Naive thymus-derived CD4-positive, alpha-beta T cell (primary cell): ENCODE results near the gene GPR161. TPM values are rescaled to one million over a fixed set of nuclear protein-coding genes. Genes with fewer than 3 reads are reported as not detected.

Experiments
- ATAC-seq: fragments of 150-1000 bp; cut with Tn5 transposase; 2 replicates; pipeline ENCODE4 v1.10.0; 2021; ENCODE audit warnings: mild to moderate bottlenecking, moderate library complexity
- CTCF ChIA-PET: fragments of 350-600 bp; sonication (Branson Sonifier 250); formaldehyde crosslinking; loops from one replicate; lab custom pipeline; 2021; ENCODE audit warnings: antibody characterized with exemption; lab: Charles Lee
- POLR2A ChIA-PET: fragments of 350-600 bp; sonication (Branson Sonifier 250); formaldehyde crosslinking; loops from one replicate; lab custom pipeline; 2021; ENCODE audit warnings: antibody characterized with exemption, inconsistent platforms; lab: Charles Lee
- DNase-seq, 9 donors: peaks; one replicate each; pipeline versions ENCODE4 v3.0.0 to v3.0.0-alpha.2; 2020 to 2022; ENCODE audit warnings: mixed read lengths in 1 of 9
- H3K27ac ChIP-seq: one replicate; pipeline ENCODE4 v1.7.0; 2013; ENCODE audit warnings: mild to moderate bottlenecking, low read depth, low read length, moderate library complexity
- H3K27me3 ChIP-seq, 2 donors: one replicate each; pipeline ENCODE4 v1.7.0; 2013; ENCODE audit warnings: low read length in 2 of 2, mild to moderate bottlenecking in 2 of 2, moderate library complexity in 2 of 2; ENCODE audit not compliant: control insufficient read depth in 2 of 2, insufficient read depth in 2 of 2
- H3K36me3 ChIP-seq, 3 experiments: 1 replicate in 2 of 3; 2 replicates in 1 of 3; pipeline ENCODE4 v1.7.0; 2013; ENCODE audit warnings: low read length in 3 of 3, mild to moderate bottlenecking in 3 of 3, moderate library complexity in 1 of 3; ENCODE audit not compliant: insufficient read depth in 3 of 3, control insufficient read depth in 2 of 3
- H3K4me1 ChIP-seq, 2 donors: one replicate each; pipeline ENCODE4 v1.7.0; 2013; ENCODE audit warnings: low read length in 2 of 2, mild to moderate bottlenecking in 2 of 2, moderate library complexity in 1 of 2; ENCODE audit not compliant: control insufficient read depth in 2 of 2, insufficient read depth in 2 of 2
- H3K4me3 ChIP-seq: 2 replicates; pipeline ENCODE4 v1.7.0; 2013; ENCODE audit warnings: mild to moderate bottlenecking, low read length
- H3K9me3 ChIP-seq, 3 experiments: 1 replicate in 2 of 3; 2 replicates in 1 of 3; pipeline ENCODE4 v1.7.0; 2013; ENCODE audit warnings: low read length in 3 of 3; ENCODE audit not compliant: control insufficient read depth in 2 of 3
- H3K27ac Mint-ChIP-seq, 9 donors: one replicate each; pipeline ENCODE4 v1.8.0; 2020 to 2022; ENCODE audit warnings: mixed read lengths in 9 of 9, mild to moderate bottlenecking in 8 of 9, moderate library complexity in 5 of 9, inconsistent platforms in 2 of 9
- H3K27me3 Mint-ChIP-seq, 5 donors: one replicate each; pipeline ENCODE4 v1.8.0; 2021 to 2022; ENCODE audit warnings: mixed read lengths in 5 of 5, mild to moderate bottlenecking in 1 of 5
- H3K36me3 Mint-ChIP-seq, 5 donors: one replicate each; pipeline ENCODE4 v1.8.0; 2020 to 2022; ENCODE audit warnings: mixed read lengths in 5 of 5, mild to moderate bottlenecking in 3 of 5, inconsistent platforms in 1 of 5
- H3K4me1 Mint-ChIP-seq, 7 donors: one replicate each; pipeline ENCODE4 v1.8.0; 2020 to 2022; ENCODE audit warnings: mixed read lengths in 7 of 7, mild to moderate bottlenecking in 3 of 7, inconsistent platforms in 1 of 7
- H3K4me3 Mint-ChIP-seq, 10 donors: one replicate each; pipeline ENCODE4 v1.8.0; 2020 to 2022; ENCODE audit warnings: mild to moderate bottlenecking in 10 of 10, mixed read lengths in 10 of 10, moderate library complexity in 6 of 10, inconsistent platforms in 2 of 10
- H3K9me3 Mint-ChIP-seq, 11 donors: one replicate each; pipeline ENCODE4 v1.8.0; 2020 to 2022; ENCODE audit warnings: mixed read lengths in 11 of 11, mild to moderate bottlenecking in 4 of 11, inconsistent platforms in 1 of 11, moderate library complexity in 1 of 11
- intact Hi-C, 2 donors: fragments of 100-400 bp; cut with micrococcal nuclease; formaldehyde crosslinking; loops; one replicate each; pipeline ENCODE4 v1.15.1; 2023
- polyA plus RNA-seq, 2 donors: library from polyadenylated mRNA; unstranded; fragments of 300-500 nt; fragmentation: Illumina TruSeq; gene quantifications; one replicate each; pipeline ENCODE4 v1.2.3, GENCODE V29; 2021
- total RNA-seq, 6 experiments: library from RNA in 5 of 6; stranded (reverse) in 5 of 6; gene quantifications; 1 replicate in 5 of 6; 2 replicates in 1 of 6; pipeline ENCODE4 v1.2.3 and lab custom pipeline; 2021 to 2026

Gene GPR161
- total and polyA plus RNA-seq, 7 experiments from 2014 or later: 0.05 to 0.60 (median 0.17) TPM; not detected in 3

DNA sequence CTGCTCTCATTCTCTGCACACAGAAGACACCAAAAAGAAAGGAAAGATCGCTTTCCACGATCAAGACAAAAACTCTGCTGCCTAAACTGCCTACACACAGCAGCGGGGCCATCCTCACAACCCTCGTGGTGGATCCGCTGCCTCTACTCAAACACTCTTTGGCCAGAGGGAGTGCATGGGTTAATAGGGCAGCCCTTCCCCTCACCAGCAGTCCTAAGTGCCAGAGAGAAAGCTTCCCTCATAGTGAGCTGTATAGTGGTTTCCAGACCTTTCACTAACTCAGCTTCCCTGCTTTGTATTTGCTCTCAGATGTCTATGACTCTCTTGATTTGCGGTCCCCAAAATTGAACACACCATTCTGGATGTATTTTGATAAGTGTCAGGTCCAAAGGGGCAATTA, 30.9 kb downstream of the GPR161 start:
- no peaks in the 10 kb centered on the region for H3K4me1 ChIP-seq
- Mint-ChIP-seq H3K4me3 (no peak overlapping the region), H3K27me3 (peaks cover 0 to 8% (median 4%) of the 10 kb centered on the region in 5 donors), H3K27ac (no peak overlapping the region), H3K4me1 (no peaks in the 10 kb centered on the region), H3K36me3 (no peaks in the 10 kb centered on the region), H3K9me3 (no peaks in the 10 kb centered on the region)
- POLR2A ChIA-PET: no interaction called here
- intact Hi-C loops: no loop called here
- H3K4me3 ChIP-seq: no peak overlapping the region
- no peaks in the 10 kb centered on the region for H3K27me3 ChIP-seq
- H3K27ac ChIP-seq: no peak overlapping the region
- CTCF ChIA-PET: no interaction called here
- H3K36me3 ChIP-seq: no peaks in the 10 kb centered on the region
- H3K9me3 ChIP-seq: no peaks in the 10 kb centered on the region
- ATAC-seq: no peak
- no peak for DNase-seq

DNA sequence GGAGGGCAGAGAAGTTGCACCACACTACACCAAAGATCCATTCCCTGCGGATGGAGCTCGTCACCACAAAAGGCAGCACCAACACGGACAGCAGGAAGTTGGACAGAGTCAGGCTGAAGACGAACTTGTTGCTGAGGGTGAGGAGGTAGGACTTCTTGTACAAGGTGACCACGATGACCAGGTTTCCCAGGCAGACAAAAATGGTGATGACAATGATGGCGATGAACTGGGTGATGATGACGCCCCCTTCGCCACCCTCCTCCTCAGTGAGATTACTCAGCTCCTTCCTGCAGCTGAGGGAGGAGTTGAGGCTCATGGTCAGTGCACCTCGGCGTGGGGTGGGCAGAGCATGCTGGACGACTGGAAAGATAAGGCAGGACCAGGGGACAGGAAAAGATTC, 32.2 kb downstream of the GPR161 start:
- DNase-seq: no peak
- H3K4me1 Mint-ChIP-seq: no peaks in the 10 kb centered on the region
- POLR2A ChIA-PET: interaction anchor here (0.7 kb wide), 1 partner anchor 1039 kb away, joined by 3 read pairs; no protein-coding TSS in a partner anchor
- Histone ChIP-seq H3K27ac (no peak overlapping the region), H3K4me3 (no peak overlapping the region), H3K36me3 (no peaks in the 10 kb centered on the region), H3K4me1 (no peaks in the 10 kb centered on the region), H3K9me3 (no peaks in the 10 kb centered on the region), H3K27me3 (no peaks in the 10 kb centered on the region)
- no peak for ATAC-seq
- CTCF ChIA-PET: no interaction called here
- H3K27ac Mint-ChIP-seq: no peak overlapping the region
- peaks cover 0 to 8% (median 4%) of the 10 kb centered on the region in 5 donors for H3K27me3 Mint-ChIP-seq
- no peaks in the 10 kb centered on the region for H3K9me3 Mint-ChIP-seq
- no peaks in the 10 kb centered on the region for H3K36me3 Mint-ChIP-seq
- H3K4me3 Mint-ChIP-seq: no peak overlapping the region
- intact Hi-C loops: no loop called here

DNA sequence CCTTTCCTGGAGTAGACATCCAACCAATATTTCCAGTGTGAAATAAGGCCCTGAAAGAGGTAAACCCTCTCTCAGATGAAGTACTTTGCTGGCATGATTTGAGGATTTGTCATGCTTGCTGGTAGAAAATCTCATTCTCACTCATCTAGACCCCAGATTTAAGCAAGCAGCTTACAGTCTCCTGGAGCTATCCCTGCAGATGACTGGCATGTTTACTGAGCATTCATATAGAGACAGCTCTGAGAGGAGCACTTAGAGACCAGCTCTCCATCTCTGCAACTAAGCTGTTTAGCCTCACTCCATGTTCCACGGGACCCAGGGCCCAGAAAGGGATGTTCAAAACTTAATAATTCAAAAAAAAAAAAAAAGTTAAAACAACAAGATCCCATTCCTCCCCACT, 34.2 kb downstream of the GPR161 start:
- ATAC-seq (no peak), DNase-seq (no peak)
- Histone ChIP-seq H3K36me3 (no peaks in the 10 kb centered on the region), H3K27ac (no peak overlapping the region), H3K4me1 (no peaks in the 10 kb centered on the region), H3K27me3 (no peaks in the 10 kb centered on the region), H3K4me3 (no peak overlapping the region), H3K9me3 (no peaks in the 10 kb centered on the region)
- CTCF ChIA-PET: interaction anchor here (0.7 kb wide), 1 partner anchor 14 kb away, joined by 3 read pairs; no protein-coding TSS in a partner anchor
- intact Hi-C loops: no loop called here
- H3K36me3 Mint-ChIP-seq: no peaks in the 10 kb centered on the region
- POLR2A ChIA-PET: no interaction called here
- H3K4me3 Mint-ChIP-seq: no peak overlapping the region
- no peak overlapping the region for H3K27ac Mint-ChIP-seq
- H3K9me3 Mint-ChIP-seq: no peaks in the 10 kb centered on the region
- no peaks in the 10 kb centered on the region for H3K4me1 Mint-ChIP-seq
- peaks cover 0 to 8% (median 4%) of the 10 kb centered on the region in 5 donors for H3K27me3 Mint-ChIP-seq

DNA sequence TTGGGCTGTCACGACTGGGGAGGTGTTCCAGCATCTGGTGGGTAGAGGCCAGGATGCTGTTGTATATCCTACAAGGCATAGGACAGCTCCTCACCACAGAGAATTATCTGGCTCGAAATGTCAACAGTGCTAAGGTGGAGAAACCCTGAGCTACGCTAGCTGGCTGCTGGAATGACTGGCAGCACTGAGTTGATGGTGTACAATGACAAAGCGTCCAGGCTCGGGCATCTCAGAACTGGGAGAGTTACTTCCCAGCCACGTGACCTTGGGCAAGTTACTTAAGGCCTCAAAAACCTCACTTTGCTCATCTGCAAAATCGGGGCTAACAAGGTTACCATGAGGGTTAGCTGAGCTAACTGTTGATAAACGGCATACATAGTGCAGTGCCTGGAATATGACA, 35.4 kb downstream of the GPR161 start:
- Mint-ChIP-seq H3K27me3 (peaks cover 0 to 6% (median 3%) of the 10 kb centered on the region in 5 donors), H3K9me3 (no peaks in the 10 kb centered on the region), H3K27ac (no peak overlapping the region), H3K4me1 (no peaks in the 10 kb centered on the region), H3K4me3 (no peak overlapping the region), H3K36me3 (no peaks in the 10 kb centered on the region)
- H3K9me3 ChIP-seq: no peaks in the 10 kb centered on the region
- H3K4me3 ChIP-seq: no peak overlapping the region
- intact Hi-C loops: no loop called here
- no peak overlapping the region for H3K27ac ChIP-seq
- no peaks in the 10 kb centered on the region for H3K27me3 ChIP-seq
- no peaks in the 10 kb centered on the region for H3K36me3 ChIP-seq
- DNase-seq (no peak), ATAC-seq (no peak)
- no peaks in the 10 kb centered on the region for H3K4me1 ChIP-seq
- POLR2A ChIA-PET: no interaction called here
- CTCF ChIA-PET: no interaction called here

DNA sequence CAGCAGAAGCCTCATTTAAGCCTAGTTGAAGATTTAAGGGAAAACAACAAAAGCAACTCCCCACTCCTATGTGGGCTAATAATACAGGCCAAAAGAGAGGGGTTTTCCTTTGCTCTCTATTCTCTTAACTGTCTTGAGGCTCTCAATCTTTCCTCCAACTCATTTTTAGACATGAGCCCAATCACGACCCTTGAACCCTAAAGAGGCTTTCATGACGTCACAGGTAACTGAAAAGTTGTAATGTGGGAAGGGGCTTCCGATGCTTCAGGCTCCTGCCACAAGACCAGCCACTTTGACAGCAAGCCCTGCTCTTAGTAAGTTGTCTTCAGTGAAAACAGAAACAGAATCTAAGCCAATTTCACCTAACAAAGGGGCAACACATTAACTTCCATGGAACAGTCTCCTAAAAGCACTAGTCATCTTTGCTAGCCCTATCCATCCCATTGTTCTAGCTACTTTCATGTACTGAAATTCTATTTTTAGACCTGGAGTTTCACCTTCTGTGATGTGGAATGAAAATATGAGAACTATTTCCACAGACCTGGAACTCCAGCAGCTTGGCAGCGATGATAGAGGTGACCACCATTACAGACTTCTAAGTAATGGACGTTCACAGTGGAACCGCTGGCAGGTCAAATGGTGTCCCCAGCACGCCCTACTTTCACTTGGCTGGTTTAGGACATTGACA, 36.3 kb downstream of the GPR161 start:
- CTCF ChIA-PET: no interaction called here
- no peaks in the 10 kb centered on the region for H3K9me3 Mint-ChIP-seq
- no peak overlapping the region for H3K27ac Mint-ChIP-seq
- DNase-seq: no peak
- H3K36me3 ChIP-seq: no peaks in the 10 kb centered on the region
- H3K9me3 ChIP-seq: no peaks in the 10 kb centered on the region
- POLR2A ChIA-PET: no interaction called here
- no peaks in the 10 kb centered on the region for H3K36me3 Mint-ChIP-seq
- peaks cover 0 to 1% (median 0%) of the 10 kb centered on the region in 5 donors for H3K27me3 Mint-ChIP-seq
- no peaks in the 10 kb centered on the region for H3K4me1 ChIP-seq
- no peaks in the 10 kb centered on the region for H3K27me3 ChIP-seq
- no peak overlapping the region for H3K4me3 ChIP-seq
- ATAC-seq: no peak
- H3K4me3 Mint-ChIP-seq: no peak overlapping the region
- intact Hi-C loops: no loop called here
- peaks cover 0 to 1% (median 0%) of the 10 kb centered on the region in 7 donors for H3K4me1 Mint-ChIP-seq
- H3K27ac ChIP-seq: no peak overlapping the region

DNA sequence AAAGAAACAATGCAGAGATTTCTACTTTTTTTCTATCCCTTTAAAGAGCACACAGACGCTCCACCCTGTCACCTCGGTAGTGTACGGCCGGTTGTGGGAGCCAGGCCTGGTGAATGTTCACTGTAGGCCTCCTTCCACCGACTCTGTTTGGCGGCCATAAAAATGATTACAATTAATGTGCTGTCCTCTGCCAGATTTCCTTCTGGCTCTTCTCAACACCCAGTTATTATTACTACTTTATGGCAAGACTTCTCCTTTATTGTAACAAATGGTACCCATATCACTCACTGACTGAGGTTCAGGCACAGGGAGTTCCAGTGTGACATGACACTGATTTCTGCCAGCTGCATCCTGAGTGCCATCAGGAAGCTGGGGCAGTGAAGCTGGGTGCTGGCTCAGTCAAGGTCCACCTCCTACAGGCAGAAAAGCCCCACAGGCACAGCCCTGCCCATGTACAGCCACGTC, 37.4 kb downstream of the GPR161 start:
- no peaks in the 10 kb centered on the region for H3K27me3 ChIP-seq
- intact Hi-C loops: no loop called here
- DNase-seq (peak in 1 of 9 donors; percentile 3), ATAC-seq (no peak)
- H3K9me3 Mint-ChIP-seq: no peaks in the 10 kb centered on the region
- H3K36me3 ChIP-seq: no peaks in the 10 kb centered on the region
- H3K27me3 Mint-ChIP-seq: peaks cover 0 to 7% (median 0%) of the 10 kb centered on the region in 5 donors
- no peak overlapping the region for H3K4me3 Mint-ChIP-seq
- no peak overlapping the region for H3K27ac Mint-ChIP-seq
- no peak overlapping the region for H3K27ac ChIP-seq
- ChIA-PET POLR2A (interaction anchor here (0.6 kb wide), 1 partner anchor 345 kb away, joined by 6 read pairs; no protein-coding TSS in a partner anchor), CTCF (no interaction called here)
- no peaks in the 10 kb centered on the region for H3K4me1 ChIP-seq
- H3K36me3 Mint-ChIP-seq: no peaks in the 10 kb centered on the region
- no peak overlapping the region for H3K4me3 ChIP-seq
- H3K4me1 Mint-ChIP-seq: peaks cover 0 to 3% (median 0%) of the 10 kb centered on the region in 7 donors
- no peaks in the 10 kb centered on the region for H3K9me3 ChIP-seq
